ENCODE results near the gene GALNT18.

DNA sequence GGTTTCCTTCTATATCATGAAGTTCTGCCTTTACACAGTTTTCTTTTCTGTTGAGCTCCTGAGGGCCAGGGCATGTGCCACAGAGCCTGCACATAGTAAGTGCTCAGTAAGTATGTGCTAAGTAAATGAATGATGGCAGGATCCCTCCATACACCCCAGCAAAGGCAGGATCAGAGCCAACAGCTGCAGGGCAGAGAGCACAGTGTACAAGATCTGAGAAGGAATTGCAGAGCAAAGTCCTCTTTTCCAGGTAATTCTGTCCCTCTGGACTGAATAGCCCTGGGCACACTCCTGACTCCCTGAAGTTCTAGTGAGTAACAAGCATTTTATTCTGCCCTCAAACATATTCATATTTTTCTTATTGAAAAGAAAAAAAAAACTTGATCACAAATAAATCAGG, 117.7 kb downstream of the GALNT18 start:
- TF ChIP-seq CTCF (IDR thresholded peaks at IDR 0.05; ENCODE audit: insufficient read depth, low read length, poor library complexity, severe bottlenecking) = no peak
- TF ChIP-seq EZH2phosphoT487 (conservative IDR thresholded peaks at IDR 0.05; ENCODE audit: low read length) = no peak

Data from SU-DHL-6 (cell line).